MM.1S (cell line): ENCODE measurements around the gene FAM118A.

Source experiments
- EZH2 ChIP-seq: fragments of 300-600 bp; sonication (generic); optimal IDR thresholded peaks from 2 replicates; pipeline ENCODE3; 2017; ENCODE audit warnings: low read depth, mild to moderate bottlenecking, antibody characterized with exemption, low read length, mixed read lengths
- TF ChIP-seq, protein P1 (sequence below): fragments of 300-600 bp; sonication (generic); IDR thresholded peaks from 2 replicates; pipeline ENCODE4 v1.5.1; 2016; ENCODE audit warnings: antibody characterized with exemption, low read length, mixed read lengths

DNA sequence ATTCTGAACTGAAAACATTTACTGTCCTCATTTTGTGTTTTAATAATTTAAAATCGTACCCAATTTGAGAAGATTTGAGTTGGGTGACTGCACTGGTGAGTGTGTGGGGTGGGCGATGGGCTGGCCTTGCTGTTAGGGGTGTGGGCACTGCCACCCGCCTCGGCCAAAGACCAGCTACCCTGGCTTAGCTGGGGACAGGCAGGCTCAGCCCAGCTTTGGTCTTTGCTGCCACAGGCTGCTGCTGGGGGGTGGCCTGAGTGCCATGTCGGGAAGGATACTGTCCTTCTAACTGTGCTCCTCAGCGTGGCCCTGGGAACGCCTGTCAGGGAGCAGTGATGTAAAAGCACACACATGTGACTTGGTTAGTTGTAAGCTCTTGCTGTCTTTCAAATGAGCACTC lies 22.3 kb downstream of the FAM118A start:
- TF ChIP-seq, protein P1, sequence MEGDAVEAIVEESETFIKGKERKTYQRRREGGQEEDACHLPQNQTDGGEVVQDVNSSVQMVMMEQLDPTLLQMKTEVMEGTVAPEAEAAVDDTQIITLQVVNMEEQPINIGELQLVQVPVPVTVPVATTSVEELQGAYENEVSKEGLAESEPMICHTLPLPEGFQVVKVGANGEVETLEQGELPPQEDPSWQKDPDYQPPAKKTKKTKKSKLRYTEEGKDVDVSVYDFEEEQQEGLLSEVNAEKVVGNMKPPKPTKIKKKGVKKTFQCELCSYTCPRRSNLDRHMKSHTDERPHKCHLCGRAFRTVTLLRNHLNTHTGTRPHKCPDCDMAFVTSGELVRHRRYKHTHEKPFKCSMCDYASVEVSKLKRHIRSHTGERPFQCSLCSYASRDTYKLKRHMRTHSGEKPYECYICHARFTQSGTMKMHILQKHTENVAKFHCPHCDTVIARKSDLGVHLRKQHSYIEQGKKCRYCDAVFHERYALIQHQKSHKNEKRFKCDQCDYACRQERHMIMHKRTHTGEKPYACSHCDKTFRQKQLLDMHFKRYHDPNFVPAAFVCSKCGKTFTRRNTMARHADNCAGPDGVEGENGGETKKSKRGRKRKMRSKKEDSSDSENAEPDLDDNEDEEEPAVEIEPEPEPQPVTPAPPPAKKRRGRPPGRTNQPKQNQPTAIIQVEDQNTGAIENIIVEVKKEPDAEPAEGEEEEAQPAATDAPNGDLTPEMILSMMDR: no peak
- TF ChIP-seq EZH2: no peak
